Activated CD8-positive, alpha-beta T cell treated with anti-CD3 and anti-CD28 coated beads for 36 hours (primary cell): ENCODE measurements around the gene GAD1. TPM values are rescaled to one million over a fixed set of nuclear protein-coding genes. Genes with fewer than 3 reads are reported as not detected.

Experiments
- ATAC-seq: fragments of 200-7000 bp; cut with Tn5 transposase; one replicate; pipeline ENCODE4 v1.10.0; 2021; ENCODE audit warnings: mild to moderate bottlenecking, moderate library complexity
- CTCF ChIA-PET: fragments of 350-600 bp; sonication (Branson Sonifier 250); formaldehyde crosslinking; loops from one replicate; lab custom pipeline; 2021; ENCODE audit warnings: antibody characterized with exemption; lab: Charles Lee
- POLR2A ChIA-PET: fragments of 350-600 bp; sonication (Branson Sonifier 250); formaldehyde crosslinking; loops from one replicate; lab custom pipeline; 2021; ENCODE audit warnings: antibody characterized with exemption; lab: Charles Lee
- DNase-seq: peaks from one replicate; pipeline ENCODE4 v3.0.0-alpha.2; 2020
- H3K27ac Mint-ChIP-seq: one replicate; pipeline ENCODE4 v1.8.0; 2021; ENCODE audit warnings: mild to moderate bottlenecking, mixed read lengths
- H3K27me3 Mint-ChIP-seq: one replicate; pipeline ENCODE4 v1.8.0; 2021; ENCODE audit warnings: mixed read lengths
- H3K36me3 Mint-ChIP-seq: one replicate; pipeline ENCODE4 v1.8.0; 2021; ENCODE audit warnings: low read depth, mixed read lengths
- H3K4me1 Mint-ChIP-seq: one replicate; pipeline ENCODE4 v1.8.0; 2021; ENCODE audit warnings: low read depth, mixed read lengths
- H3K4me3 Mint-ChIP-seq: one replicate; pipeline ENCODE4 v1.8.0; 2021; ENCODE audit warnings: mild to moderate bottlenecking, moderate library complexity, mixed read lengths
- H3K9me3 Mint-ChIP-seq: one replicate; pipeline ENCODE4 v1.8.0; 2021; ENCODE audit warnings: mixed read lengths
- intact Hi-C: fragments of 100-400 bp; cut with micrococcal nuclease; formaldehyde crosslinking; loops from one replicate; pipeline ENCODE4 v1.10.0; 2022
- total RNA-seq, 2 experiments: library from RNA; stranded (reverse); gene quantifications; one replicate each; pipeline ENCODE4 v1.2.3, GENCODE V29; 2021
- TF ChIP-seq, protein P1 (sequence below): fragments of 200-600 bp; IDR thresholded peaks from one replicate; pipeline ENCODE4 v1.8.0; 2022; ENCODE audit warnings: antibody characterized with exemption, mild to moderate bottlenecking

Gene GAD1
- total RNA-seq, 2 experiments from 2014 or later, result 1.3 to 2.5 TPM

DNA sequence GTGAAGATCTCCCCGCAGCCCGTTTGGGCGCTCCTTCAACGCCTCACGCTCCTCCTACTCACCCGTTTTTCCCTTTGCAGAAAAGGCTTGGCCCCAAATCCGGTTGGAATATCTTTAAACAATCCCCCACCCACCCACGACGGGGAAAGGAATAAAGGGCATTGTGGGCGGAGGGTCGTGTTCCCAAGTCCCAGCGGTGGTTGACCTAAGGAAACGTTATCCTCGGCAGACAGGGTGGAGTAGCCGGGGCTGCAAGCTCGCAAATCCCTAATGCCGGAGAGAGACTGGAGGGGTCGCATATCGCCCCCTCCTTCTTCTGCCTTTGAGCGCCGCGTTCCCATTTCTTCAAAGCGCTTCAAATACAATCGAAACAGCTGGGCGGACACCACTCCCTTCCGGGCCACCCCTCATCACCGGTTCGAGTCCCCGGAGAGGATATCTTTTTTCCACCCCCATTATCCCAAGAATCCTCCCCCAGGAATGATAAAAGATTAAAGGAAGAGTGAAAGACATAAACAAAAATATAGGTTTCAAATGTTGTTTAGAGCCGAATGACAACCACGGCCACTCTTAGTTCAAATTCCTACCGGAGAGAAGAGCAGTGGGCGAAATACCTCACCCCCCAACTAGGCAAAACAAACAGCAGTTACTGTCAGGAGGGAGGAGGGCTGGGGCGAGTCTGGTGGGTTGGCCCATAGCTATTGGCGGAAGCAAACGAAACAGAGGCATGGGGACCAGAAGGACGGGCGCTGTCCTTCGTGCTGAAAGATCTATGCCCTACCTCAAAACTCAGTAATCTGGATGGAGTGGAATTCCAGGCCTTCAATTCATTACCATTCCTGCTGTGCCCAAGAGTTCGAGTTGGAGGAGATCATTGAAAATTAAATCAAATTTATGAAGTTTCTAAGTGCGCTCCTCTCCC, 2.8 kb upstream of the GAD1 start:
- H3K4me3 Mint-ChIP-seq, result no peak overlapping the region
- intact Hi-C loops, result loop anchor here (2.0 to 10.0 kb wide), 5 partner anchors 95 to 492 kb away; no protein-coding TSS in a partner anchor
- no peaks in the 10 kb centered on the region for H3K36me3 Mint-ChIP-seq
- no peaks in the 10 kb centered on the region for H3K9me3 Mint-ChIP-seq
- TF ChIP-seq, protein P1, sequence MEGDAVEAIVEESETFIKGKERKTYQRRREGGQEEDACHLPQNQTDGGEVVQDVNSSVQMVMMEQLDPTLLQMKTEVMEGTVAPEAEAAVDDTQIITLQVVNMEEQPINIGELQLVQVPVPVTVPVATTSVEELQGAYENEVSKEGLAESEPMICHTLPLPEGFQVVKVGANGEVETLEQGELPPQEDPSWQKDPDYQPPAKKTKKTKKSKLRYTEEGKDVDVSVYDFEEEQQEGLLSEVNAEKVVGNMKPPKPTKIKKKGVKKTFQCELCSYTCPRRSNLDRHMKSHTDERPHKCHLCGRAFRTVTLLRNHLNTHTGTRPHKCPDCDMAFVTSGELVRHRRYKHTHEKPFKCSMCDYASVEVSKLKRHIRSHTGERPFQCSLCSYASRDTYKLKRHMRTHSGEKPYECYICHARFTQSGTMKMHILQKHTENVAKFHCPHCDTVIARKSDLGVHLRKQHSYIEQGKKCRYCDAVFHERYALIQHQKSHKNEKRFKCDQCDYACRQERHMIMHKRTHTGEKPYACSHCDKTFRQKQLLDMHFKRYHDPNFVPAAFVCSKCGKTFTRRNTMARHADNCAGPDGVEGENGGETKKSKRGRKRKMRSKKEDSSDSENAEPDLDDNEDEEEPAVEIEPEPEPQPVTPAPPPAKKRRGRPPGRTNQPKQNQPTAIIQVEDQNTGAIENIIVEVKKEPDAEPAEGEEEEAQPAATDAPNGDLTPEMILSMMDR, result no peak
- POLR2A ChIA-PET, result interaction anchor here (0.6 kb wide), 1 partner anchor 126 kb away, joined by 3 read pairs; no protein-coding TSS in a partner anchor
- CTCF ChIA-PET, result interaction anchor here (0.8 to 6.7 kb wide), 40 partner anchors 8 to 577 kb away, joined by 3 to 77 read pairs (median 5); partner anchors contain the start of genes ERICH2 and SP5
- H3K27me3 Mint-ChIP-seq, result peaks cover 58% of the 10 kb centered on the region
- H3K27ac Mint-ChIP-seq, result no peak overlapping the region
- ATAC-seq (no peak), DNase-seq (peak; percentile 59)
- peaks cover 33% of the 10 kb centered on the region for H3K4me1 Mint-ChIP-seq

DNA sequence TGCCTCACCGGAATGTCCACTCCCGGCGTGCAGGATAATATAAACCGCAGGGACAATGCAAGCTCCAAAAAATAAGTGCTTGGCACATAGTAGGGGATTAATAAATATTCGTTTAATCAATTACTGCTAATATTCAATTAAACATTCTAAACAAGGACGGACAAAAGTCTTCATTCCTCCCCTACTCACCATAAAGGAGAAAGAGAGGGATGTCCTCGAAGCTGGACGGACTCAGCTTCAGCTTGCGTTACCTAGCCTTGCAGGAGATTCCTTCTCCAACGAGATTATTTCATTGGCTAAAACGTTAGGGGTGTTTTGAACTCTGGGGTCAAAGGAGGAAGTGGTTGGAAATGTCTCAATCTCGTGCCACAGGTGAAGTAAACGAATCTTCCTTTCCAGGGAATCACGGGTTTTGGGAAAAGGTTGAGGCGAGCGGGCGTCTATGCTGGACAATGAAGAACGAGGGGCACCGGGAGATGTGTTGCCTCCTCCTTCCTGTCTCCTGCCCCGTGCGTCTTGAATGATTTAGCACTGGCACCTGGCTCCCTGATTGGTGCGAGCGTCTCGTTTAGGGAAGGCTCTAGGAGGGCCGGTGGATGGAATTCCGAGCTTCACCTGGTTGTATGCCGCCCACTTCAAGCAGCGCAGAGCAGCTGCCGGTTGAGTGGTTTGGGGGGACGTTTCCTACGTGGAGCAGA, 2.0 kb upstream of the GAD1 start:
- no peak overlapping the region for H3K27ac Mint-ChIP-seq

DNA sequence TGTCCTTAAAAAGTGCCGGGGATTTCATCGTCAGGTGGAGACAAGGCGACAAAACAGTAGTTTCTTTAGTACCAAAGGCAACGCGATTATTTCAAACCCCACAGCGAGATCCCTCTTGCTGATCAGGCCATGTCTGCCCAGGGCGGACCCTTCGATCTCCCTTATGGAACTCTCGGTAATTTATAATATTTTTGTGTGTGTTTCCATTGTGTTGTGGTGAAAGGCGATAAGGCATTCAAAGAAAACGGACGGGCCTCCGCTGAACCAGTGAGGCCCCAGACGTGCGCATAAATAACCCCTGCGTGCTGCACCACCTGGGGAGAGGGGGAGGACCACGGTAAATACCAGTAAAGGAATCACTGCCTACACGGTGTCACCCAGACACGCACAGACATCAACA, 1.4 kb upstream of the GAD1 start:
- ChIA-PET POLR2A (no interaction called here), CTCF (interaction anchor here (0.7 to 6.7 kb wide), 21 partner anchors 9 to 491 kb away, joined by 3 to 77 read pairs (median 4); no protein-coding TSS in a partner anchor)
- peaks cover 38% of the 10 kb centered on the region for H3K4me1 Mint-ChIP-seq

More for the DNA sequence above, 2.0 kb upstream of the GAD1 start:
- ChIA-PET POLR2A (interaction anchor here (0.6 kb wide), 1 partner anchor 125 kb away, joined by 3 read pairs; no protein-coding TSS in a partner anchor), CTCF (interaction anchor here (0.8 to 6.7 kb wide), 18 partner anchors 7 to 575 kb away, joined by 3 to 77 read pairs (median 5); partner anchors contain the start of gene SP5)
- no peak for ATAC-seq
- no peak for DNase-seq
- TF ChIP-seq, protein P1, result no peak
- Mint-ChIP-seq H3K27me3 (peaks cover 62% of the 10 kb centered on the region), H3K4me3 (no peak overlapping the region), H3K36me3 (no peaks in the 10 kb centered on the region), H3K9me3 (no peaks in the 10 kb centered on the region), H3K4me1 (peaks cover 38% of the 10 kb centered on the region)
- intact Hi-C loops, result loop anchor here (2.0 to 10.0 kb wide), 4 partner anchors 96 to 492 kb away; no protein-coding TSS in a partner anchor

DNA sequence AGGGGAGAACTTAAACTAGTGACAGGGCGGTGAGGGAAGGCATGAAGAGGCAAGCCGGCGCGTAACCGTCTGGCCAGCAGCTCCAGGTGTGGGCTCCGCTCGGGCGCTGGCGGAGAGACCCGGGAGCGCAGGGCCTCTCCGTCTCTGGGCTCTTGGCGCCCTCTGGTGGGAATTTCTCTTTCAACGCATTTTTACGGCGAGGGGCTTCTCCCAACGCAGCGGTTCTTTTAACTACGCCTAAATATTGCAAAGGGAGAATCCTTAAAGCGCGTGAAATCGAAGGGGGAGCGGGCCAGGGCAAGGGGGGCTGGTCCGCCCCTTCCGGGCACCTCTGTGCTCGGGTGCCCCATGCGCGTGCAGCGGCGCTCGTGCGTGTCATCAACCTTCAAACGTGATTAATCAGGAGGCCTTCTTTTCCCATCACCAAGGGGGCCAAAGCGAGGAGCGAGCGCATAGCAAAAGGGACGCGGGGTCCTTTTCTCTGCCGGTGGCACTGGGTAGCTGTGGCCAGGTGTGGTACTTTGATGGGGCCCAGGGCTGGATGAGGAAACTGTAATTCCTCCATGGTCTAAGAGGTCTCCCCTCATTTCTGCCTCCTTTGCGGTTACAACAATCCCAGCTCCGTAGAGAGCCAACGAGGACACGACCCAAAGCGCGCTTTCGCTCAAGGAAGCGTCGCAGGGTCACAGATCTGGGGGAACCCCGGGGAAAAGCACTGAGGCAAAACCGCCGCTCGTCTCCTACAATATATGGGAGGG, 762 bp upstream of the GAD1 start:
- peak; percentile 49 for ATAC-seq
- POLR2A ChIA-PET, result interaction anchor here (0.6 to 1.2 kb wide), 2 partner anchors 9 to 202 kb away, joined by 3 read pairs; no protein-coding TSS in a partner anchor
- Mint-ChIP-seq H3K4me1 (peaks cover 45% of the 10 kb centered on the region), H3K27me3 (peaks cover 70% of the 10 kb centered on the region), H3K36me3 (no peaks in the 10 kb centered on the region), H3K9me3 (no peaks in the 10 kb centered on the region), H3K4me3 (peak overlapping the region; percentile 66), H3K27ac (peak overlapping the region; percentile 42)
- TF ChIP-seq, protein P1, result peak; percentile 94
- intact Hi-C loops, result loop anchor here (2.0 to 10.0 kb wide), 3 partner anchors 97 to 455 kb away; no protein-coding TSS in a partner anchor
- CTCF ChIA-PET, result interaction anchor here (0.6 to 6.7 kb wide), 28 partner anchors 10 to 577 kb away, joined by 3 to 77 read pairs (median 3); partner anchors contain the start of genes ERICH2 and SP5
- DNase-seq, result peak; percentile 80

More for the DNA sequence above, 1.4 kb upstream of the GAD1 start:
- Mint-ChIP-seq H3K36me3 (no peaks in the 10 kb centered on the region), H3K27ac (peak overlapping the region; percentile 42), H3K9me3 (no peaks in the 10 kb centered on the region), H3K27me3 (peaks cover 64% of the 10 kb centered on the region), H3K4me3 (peak overlapping the region; percentile 66)
- TF ChIP-seq, protein P1, result no peak
- intact Hi-C loops, result loop anchor here (2.0 to 10.0 kb wide), 3 partner anchors 97 to 455 kb away; no protein-coding TSS in a partner anchor
- ATAC-seq (no peak), DNase-seq (no peak)
